Epidermal melanocyte (primary cell): Measurements from ENCODE around the gene HOXA7.

Experiments
- DNase-seq: peaks from one replicate; pipeline ENCODE4 v3.0.0; 2011; ENCODE audit warnings: low spot score; ENCODE audit not compliant: insufficient read length

The HOXA7 gene

DNA sequence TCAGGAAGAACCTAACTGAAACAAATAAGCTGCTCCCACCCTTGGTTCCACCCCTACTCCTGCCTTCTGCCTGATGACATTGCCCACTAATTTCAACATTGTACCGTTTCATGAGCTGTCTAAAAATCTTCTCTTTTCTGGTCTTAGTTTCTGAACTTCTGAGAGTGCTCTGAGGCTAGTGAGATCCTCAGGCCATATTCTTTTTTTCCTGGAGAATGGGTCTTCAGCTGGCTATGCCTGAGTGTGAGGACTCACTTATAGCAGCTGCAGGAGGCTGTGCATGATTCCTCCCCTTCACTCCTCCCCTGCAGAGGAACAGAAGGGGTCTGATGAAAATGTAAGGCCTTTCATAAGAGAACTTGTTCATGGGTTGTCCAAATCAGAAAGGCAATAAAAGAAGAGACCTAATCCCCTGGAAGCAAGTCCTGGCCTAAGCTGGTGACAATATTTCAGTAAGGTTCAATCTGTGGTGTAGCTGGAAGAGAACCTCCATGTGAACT lies 37.0 kb downstream of the HOXA7 start:
- no peak for DNase-seq

DNA sequence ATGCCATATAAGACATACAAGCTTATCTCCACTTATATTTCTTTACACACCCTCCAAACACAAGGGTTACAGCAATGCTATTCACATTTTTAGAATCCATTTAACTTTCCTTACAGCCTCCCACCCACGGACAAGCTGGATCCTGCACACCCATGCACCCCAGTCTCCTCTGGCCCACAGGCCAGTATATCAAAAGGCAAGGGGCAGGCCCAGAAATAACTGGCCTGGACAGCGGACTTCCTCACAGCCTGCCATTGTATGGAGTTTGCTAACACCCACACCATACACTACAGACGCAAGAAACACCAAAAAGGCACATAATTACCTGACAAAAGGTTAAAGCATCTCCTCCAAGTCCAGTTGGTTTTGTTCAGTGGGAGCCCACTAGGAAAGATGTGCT lies 37.9 kb downstream of the HOXA7 start:
- no peak for DNase-seq

DNA sequence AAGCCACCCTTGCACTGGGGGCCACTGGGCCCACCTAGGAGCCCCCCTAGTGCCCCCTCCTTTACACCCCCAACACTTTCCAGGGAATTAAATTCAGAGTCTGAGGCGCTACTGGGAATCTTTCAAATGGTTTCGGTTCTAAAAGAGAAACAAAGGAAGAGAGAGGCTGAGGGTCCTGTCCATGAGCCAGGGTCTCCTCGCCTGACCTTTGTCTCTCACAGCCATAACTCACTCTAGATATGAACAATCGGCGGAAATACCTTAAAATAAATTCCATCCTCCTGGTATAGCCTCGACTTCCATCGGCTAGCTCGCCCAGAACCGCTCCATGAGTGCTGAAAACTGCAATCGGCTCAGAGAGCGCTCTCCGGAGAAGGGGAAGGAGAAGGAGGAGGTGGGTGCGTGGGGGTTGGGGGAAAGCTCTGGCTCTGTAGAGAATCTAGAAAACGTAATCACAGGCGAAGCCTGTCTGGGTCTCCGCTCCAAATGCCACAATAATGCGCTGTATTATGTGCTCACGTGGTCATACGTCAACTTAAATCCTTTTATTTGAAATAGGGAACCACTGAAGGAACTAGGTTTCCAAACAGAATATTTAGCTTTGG lies 38.5 kb downstream of the HOXA7 start:
- no peak for DNase-seq

DNA sequence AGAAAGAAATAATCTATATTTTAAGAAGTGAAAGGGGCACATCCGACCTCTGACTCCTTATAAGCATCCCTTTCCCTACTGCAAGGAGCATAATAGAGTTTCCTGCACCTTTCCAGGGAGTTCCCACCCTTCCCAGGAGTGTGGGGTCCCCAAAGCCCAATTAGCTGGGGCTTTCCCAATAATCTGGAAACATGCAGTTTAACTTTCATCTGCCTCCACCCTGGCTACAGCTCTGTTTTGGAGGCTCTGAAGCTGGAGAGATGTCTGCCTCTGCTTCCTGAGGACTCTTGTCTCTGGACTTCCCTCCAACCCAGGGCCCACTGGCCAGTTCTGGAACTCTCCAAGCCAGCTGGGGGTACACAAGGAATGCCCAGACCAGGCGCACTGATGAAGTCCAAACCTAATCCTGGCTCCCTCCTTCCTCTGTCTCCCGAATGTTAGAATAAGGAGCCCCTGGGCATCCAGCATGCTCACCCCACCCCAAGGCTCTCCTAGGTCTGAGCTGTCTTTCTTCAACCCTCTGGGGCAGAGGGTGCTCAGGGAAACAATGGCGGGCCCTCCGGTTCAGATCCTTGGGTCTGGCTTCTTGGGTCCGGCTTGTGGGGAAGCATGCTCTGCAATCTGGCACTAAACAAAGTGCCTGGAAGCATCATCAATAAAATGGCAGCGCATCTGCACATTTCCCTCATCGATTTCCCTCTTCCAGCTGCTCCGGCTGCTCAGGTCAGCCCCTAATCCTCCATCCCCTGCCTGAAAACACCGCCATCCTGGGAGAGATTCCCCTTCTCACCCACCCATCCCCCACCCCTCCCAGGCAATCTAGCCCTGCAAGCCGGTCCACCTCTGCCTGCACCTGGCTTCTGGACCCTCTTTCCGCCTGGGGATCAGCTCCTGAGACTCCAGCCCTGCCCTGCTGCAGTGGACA lies 39.3 kb downstream of the HOXA7 start:
- no peak for DNase-seq

DNA sequence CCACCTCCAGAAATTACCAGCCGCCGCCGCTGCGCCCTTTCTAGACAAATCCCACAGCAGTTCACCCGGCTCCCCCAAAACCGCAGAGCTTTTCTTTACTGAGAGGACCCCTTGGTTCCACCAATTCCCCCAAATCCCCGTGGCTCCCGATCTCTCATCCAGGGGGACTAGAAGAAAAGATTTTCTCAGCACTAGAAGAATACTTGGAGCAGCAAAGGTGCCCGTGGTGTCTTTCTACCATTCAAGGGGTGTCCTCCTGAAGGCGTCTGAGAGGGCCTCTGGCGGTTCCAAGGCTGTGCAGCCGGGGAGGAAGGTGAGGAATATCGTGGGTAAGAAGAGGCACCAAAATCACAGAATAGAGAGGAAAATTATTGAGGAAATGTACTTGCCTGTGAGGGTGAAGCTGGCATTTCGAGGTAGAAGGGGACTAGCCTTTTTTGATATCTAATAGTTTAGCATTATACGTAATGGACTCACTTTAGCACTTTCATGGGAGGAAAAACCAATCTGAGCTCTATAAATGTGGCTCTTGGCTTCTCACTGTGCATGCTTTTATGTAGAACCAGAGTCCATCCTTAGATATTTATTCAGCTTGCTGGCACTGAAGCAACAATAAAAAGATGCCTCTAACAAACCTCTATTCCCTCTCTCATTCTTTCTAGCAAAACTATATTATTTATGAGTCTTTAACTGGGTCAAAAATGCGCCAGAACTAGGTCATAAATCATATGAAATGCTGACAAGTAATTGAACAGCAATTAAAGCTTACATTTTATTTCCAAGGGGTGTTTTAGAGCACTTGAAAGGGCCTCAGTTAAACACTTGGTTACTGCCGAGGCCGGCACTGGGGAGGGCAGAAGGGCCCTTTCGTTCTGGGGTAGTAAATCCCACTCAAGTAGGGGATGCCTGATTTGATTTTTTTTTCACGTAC lies 40.2 kb downstream of the HOXA7 start:
- DNase-seq, result no peak

DNA sequence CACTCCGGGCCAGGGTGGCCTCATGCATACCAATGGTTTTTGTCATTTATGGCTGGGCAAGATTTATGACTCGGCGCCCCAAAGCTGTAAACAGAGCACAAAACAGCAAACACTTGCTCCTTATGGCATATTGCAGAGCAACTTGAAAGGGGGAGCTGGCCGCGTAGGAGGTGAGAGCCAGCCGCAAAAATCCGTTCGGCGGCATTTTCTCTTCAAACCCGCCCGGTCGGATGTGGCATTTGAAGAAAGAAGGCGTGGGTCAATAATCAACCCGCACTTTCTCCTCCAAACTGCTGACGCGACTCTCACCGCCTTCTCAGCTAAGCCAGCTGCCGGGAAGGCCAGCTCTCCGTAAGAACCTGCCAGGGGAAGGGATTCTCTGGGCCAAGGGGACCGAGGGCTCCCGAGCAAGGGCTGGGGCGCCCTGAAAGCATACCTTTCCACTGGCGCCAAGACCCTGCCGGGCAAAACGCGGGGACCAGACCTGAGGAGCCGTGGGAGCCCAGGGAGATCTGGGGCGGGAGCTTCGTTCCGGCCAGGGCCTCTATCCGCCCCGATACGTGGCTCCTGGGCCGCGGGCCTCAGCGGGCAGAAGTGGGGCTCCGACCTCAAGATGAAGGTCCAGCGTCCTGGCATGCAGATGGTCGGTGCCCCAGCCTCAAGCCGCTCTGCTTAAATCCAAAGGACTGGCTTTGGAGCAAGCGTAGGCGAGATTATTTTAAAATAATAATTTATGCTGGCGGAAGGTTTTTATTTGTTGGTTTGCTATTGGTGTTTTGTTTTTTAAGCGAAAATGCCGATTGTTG lies 41.1 kb downstream of the HOXA7 start:
- no peak for DNase-seq

DNA sequence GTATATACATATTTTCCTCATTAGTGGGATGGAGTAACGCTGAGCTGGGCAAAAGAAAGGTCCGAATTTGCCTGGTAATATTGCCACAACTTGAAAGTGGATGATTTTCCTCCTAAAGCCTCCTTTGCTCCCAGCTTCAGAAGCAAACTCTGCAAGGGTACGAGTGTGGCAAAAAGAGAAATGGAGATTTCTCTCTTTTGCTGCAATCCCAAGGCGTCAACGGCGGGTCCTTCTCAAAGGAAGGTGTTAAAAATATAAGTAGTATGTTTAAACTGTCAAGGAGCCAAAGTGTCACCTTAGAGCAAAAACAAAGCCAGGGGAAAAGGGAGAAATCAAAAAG lies 41.6 kb downstream of the HOXA7 start:
- DNase-seq, result no peak

DNA sequence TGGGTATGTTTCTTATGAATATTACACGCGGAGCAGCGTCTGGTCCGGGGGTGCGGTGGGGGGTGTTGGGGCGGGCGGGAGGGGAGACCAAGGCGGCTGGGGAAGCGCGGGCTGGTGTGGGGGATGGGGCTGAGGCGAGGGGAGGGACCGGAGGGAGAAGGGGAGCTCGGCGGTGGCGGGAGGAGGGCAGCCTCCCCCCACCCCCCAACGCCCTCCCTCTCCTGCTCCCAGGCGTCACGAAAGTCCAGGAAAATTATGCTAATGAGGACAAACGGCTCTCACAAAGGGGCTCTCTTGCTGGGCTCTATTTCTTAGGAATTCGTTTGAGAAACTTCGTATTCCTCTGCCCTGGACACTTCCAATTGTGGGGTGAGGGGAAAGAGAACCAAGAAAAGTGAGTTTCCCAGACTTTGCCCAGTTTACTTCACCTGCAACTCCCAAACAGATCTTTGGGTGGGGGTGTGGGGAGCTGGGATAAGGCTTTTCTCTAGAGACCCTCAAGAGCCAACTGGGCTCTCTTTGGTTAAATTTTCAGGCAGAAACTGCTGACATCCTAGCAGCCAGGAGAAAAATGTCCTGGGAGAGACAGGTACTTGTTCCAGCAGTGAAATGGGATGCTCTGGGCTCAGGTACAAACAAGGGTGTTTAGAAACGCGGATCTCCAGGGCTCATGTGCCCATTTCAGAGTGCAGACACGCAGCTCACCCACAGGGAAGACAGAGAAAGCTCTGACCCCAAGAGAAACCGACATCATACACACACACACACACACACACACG lies 42.3 kb downstream of the HOXA7 start:
- DNase-seq, result no peak

DNA sequence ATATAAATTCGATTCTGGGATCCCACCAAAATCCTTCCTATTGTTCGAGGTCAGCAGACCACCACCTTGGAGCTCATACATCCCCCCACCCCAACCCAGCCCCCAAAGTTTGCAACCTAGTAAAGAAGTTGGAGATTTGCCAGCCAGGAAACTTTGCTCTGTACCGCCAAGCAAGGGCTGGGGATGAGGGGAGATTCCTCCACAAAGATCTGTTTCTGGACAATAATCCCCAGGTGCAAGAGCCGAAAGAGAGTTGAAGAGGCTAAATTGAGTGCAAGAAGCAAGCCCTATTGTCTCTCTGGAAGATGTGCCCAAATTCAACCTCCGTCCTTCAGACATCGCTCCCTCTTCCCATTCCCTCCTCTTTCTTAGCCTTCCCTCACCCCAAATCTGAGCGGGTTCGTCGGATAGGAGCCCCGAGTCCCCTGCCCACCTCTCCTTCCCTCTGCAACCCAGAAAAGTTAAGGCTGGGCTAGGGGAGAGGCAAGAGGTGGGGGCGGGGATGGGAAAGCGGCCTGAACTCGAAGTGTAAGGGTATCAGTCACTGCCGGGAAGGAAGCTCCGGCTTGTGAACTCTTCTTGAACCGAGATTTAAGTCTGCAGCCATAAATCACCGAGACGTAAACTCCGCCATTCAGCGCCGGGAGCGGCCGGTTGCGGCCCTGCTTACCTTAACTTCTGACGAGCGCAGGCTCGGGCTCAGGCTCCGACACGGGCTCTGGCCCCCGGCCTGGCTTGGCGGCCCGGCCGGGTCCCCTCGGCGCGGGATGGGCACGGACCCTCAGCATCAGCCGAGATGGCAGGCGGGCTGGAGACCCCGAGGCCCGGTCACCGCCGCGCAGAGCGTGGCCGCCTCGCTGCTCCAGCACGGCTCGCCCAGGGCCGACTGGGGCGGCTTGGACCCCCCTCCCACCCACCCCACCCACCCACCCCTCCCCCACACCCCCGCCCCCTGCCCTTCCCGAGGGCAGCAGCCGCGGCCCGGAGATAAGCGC lies 43.2 kb downstream of the HOXA7 start:
- no peak for DNase-seq

DNA sequence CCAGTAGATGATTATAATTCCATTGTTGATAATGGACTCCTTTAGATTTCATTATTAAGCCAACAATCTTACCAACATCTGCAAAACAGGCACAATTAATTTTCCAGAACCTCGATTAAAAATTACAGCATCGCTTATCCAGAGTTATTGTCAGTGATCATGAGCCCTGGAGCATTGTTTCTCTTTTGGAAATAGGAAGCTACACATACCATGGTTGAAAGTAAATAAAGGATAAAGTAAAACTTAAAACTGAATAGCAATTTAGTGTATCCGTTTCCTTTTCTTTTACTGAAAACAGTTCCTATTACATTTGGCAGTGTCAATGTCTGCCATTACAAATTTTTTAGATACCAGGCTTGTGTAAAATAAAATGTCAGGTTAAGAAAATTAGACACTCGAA lies 44.1 kb downstream of the HOXA7 start:
- DNase-seq, result no peak

DNA sequence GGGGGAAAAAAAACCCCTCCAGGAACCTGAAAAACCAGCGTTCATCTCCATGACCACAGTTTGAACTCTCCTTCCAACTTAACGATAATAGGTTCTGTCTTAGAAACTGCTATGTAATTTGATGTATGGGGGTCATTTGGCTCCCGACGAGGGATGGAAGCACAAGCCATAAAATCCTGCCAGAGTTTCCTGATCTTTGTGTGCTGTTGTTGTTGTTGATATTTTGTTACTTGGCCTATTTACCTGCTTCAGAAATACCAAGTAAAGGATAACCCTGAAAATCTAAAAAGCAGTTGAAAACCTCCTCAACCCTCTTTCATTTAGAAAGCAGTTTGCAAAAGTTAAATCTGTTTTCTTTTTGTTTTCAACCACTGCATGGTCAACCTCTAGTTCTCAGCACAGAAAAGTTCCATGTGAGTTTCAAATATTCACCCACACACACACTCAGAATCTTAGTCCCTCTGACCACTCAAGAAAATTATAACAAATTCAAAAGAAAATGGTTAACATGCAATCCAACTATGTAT lies 44.7 kb downstream of the HOXA7 start:
- DNase-seq, result no peak

DNA sequence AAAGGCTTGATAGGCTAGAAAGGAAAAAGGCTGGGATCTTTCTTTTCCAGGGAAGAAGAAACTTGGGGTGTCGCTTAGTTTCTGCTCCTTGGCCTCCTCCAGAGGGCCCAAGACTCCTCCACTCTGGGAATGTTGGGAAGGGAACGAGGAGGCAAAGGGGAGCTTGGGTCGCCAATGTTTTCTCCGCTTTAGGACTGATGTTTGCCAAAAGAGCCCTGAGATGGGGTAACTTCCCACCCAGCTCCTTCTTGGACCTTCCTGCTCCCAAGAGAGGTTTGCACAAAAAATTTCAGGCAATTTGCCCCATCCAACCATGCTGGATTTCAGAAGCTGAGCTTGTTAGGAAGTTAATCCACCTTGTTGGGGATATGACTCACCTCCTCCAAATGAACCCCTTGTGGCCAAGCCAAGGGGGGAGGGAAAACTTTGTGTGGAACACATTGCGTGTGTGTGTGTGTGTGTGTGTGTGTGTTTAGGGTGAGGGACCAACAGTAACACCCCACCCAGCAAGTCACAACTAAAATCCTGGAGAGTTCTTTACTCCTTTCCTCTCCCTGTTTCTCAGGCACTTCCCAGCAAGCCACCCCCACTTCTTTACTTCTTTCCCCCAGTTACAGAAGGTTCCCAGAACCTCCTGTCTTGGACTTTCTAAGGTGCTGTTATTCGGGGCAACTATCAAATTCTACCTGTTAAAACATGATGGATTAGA lies 45.3 kb downstream of the HOXA7 start:
- DNase-seq, result no peak

DNA sequence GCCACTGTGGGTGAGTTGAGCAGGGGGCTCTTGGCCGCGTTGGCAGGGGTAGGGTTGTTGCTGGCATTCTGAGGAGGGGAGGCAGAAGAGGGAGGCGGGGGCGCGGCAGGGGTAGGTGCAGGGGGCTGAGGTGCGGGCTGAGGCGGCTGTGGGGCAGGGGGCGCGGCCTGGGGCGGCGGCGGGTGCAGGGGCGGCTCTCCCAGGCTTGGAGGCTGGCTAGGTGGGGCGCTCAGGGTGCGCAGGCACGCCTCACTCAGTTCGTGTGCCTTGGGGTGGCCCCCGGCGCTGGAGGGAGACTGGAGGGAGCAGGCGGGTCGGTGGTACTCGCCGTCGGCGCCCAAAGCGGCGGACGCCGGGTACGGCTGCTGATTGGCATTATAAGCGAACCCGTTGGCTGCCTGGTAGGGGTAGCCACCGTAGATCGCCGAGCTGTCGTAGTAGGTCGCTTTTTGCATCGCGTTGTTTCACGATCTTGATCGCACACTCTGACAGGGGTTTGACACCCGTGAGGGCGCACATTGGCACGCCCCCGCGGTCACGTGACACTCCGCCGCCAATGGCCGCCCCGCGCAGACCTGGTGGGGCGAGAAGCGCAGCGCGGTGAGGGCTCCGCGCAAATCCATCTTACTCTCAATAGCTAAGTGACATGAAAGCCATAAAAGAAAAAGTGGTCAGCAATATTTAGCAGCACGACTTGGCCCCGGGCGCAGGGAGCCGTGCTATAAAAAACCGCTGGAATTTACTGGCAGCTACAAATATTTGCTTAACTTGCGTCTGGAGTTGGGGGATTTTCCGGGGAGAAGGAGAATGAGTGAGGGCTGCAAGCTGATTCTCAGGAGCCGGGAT lies 46.1 kb downstream of the HOXA7 start:
- peak; percentile 80 for DNase-seq

DNA sequence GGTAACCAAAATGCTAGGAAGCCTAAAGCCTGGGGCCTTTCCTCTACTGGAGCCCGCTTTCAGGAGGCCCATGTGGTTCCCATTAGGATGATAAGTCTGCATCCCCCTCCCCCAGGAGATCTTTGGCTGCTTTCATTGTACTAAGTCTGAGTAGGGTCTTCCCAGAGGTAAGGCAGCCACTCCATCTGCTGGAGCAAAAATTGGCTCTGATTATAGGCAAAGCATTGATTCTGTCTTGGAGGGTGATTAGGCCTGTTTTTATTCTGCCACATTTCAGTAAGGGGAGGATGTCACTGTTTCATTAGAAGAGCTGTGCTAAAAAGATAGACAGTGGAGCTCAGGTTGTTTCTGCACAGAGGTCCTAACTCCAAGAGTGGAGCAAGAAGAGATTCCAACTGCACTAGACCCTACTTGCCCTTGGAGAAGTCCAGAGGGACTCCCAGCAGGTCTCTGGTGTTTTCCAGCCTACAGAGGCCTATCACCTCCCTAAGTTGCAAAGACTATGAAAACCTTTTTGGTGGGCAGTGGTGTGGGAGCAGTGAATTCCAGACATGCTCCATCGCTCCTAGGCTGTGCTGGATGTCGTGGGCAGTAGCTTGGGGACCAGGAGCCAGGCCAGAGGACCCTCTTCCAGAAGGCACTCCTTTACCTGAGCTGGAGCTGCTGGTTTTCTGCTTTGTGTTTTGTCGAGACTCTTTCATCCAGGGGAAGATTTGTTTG lies 46.8 kb downstream of the HOXA7 start:
- no peak for DNase-seq

DNA sequence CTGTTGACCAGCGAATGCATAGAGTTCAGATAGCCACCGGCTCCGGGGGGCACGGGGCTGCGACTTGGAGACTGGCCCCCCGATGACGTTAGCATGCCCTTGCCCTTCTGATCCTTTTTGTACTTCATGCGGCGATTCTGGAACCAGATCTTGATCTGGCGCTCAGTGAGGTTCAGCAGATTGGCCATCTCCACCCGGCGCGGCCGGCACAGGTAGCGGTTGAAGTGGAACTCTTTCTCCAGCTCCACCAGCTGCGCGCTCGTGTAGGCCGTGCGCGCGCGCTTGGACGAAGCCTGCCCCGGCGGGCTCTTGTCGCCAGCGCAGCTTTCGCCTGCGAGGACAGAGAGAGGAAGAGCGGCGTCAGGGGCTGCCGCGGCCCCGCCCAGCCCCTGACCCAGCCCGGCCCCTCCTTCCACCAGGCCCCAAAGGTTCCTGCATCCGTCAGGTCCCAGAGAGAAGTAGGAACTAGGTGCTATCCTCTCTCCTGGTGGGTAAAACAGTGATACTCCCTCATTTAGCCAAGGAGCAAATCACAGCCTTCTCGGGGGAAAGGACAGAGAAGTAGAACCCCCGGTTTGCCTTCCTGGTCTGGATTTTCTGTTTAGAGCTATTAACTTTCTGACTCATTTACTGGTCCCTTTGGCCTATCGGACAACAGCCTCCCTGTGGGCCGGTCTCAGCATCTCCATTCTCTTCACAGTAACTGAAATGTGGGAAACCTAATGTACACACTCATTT lies 47.9 kb downstream of the HOXA7 start:
- no peak for DNase-seq
